Measurements from ENCODE around the gene EGLN1.
A peak's percentile ranks its signal among the peaks of the same experiment; 100 is the strongest.

Gene EGLN1

GRCh38 chr1:231381729-231382128 lies 40.4 kb downstream of the EGLN1 start:
- no peak overlapping the region for H2BK5ac ChIP-seq (ENCODE audit: low read depth, low read length, poor library complexity)
- no peak overlapping the region for H2BK12ac ChIP-seq (ENCODE audit: low read length)
- H3K27me3 ChIP-seq (ENCODE audit: insufficient read depth, low read length) = no peaks in the 10 kb centered on the region
- H4K8ac ChIP-seq (ENCODE audit: low read depth, low read length) = no peak overlapping the region
- H3K79me2 ChIP-seq (ENCODE audit: control insufficient read depth, insufficient read depth, low read length, poor library complexity) = no peaks in the 10 kb centered on the region
- no peak for DNase-seq
- no peak overlapping the region for H3K14ac ChIP-seq (ENCODE audit: low read length)
- no peak overlapping the region for H3K4ac ChIP-seq (ENCODE audit: low read depth, low read length)
- H4K91ac ChIP-seq (ENCODE audit: low read depth, low read length) = no peak overlapping the region
- H2AFZ ChIP-seq (ENCODE audit: insufficient read depth, low read length, poor library complexity) = no peak overlapping the region
- no peak overlapping the region for H3K23ac ChIP-seq (ENCODE audit: low read length)
- no peak overlapping the region for H3K4me3 ChIP-seq (ENCODE audit: low read depth, low read length)
- H3K4me1 ChIP-seq (ENCODE audit: control insufficient read depth in 1 of 2, insufficient read depth in 2 of 2, low read length in 2 of 2) = peaks cover 0 to 3% of the 10 kb centered on the region in 2 experiments
- no peak overlapping the region for H3K27ac ChIP-seq (ENCODE audit: low read depth, low read length)
- H3K4me2 ChIP-seq (ENCODE audit: low read length) = no peak overlapping the region
- no peak overlapping the region for H2AK5ac ChIP-seq (ENCODE audit: low read length)
- no peak overlapping the region for H4K12ac ChIP-seq (ENCODE audit: low read depth, low read length)
- WGBS (ENCODE audit: extremely low coverage, insufficient coverage, insufficient read length) = no CpG with 5 or more reads among the region's 2 CpGs
- H3K9me3 ChIP-seq (ENCODE audit: insufficient read depth, low read depth, low read length) = no peaks in the 10 kb centered on the region
- no peaks in the 10 kb centered on the region for H3K36me3 ChIP-seq (ENCODE audit: control insufficient read depth in 1 of 2, insufficient read depth in 2 of 2, low read length in 2 of 2)
- H3K79me1 ChIP-seq (ENCODE audit: low read length) = no peaks in the 10 kb centered on the region
- H3K18ac ChIP-seq (ENCODE audit: low read length) = no peak overlapping the region
- no peak overlapping the region for H2BK120ac ChIP-seq (ENCODE audit: insufficient read depth, low read length, poor library complexity)
- H3K9ac ChIP-seq (ENCODE audit: low read length) = no peak overlapping the region

GRCh38 chr1:231376875-231377549 lies 45.1 kb downstream of the EGLN1 start:
- Histone ChIP-seq H3K79me2 (ENCODE audit: control insufficient read depth, insufficient read depth, low read length, poor library complexity) (no peaks in the 10 kb centered on the region), H3K79me1 (ENCODE audit: low read length) (no peaks in the 10 kb centered on the region), H2AFZ (ENCODE audit: insufficient read depth, low read length, poor library complexity) (no peak overlapping the region), H4K8ac (ENCODE audit: low read depth, low read length) (no peak overlapping the region), H3K4me3 (ENCODE audit: low read depth, low read length) (no peak overlapping the region), H3K18ac (ENCODE audit: low read length) (no peak overlapping the region), H2BK5ac (ENCODE audit: low read depth, low read length, poor library complexity) (no peak overlapping the region), H2AK5ac (ENCODE audit: low read length) (no peak overlapping the region), H3K4me2 (ENCODE audit: low read length) (no peak overlapping the region), H4K91ac (ENCODE audit: low read depth, low read length) (no peak overlapping the region), H3K9ac (ENCODE audit: low read length) (no peak overlapping the region), H3K27me3 (ENCODE audit: insufficient read depth, low read length) (no peaks in the 10 kb centered on the region), H2BK12ac (ENCODE audit: low read length) (no peak overlapping the region), H4K12ac (ENCODE audit: low read depth, low read length) (no peak overlapping the region), H2BK120ac (ENCODE audit: insufficient read depth, low read length, poor library complexity) (no peak overlapping the region), H3K36me3 (ENCODE audit: control insufficient read depth in 1 of 2, insufficient read depth in 2 of 2, low read length in 2 of 2) (no peaks in the 10 kb centered on the region), H3K9me3 (ENCODE audit: insufficient read depth, low read depth, low read length) (no peaks in the 10 kb centered on the region), H3K4ac (ENCODE audit: low read depth, low read length) (no peak overlapping the region), H3K27ac (ENCODE audit: low read depth, low read length) (no peak overlapping the region), H3K14ac (ENCODE audit: low read length) (no peak overlapping the region), H3K4me1 (ENCODE audit: control insufficient read depth in 1 of 2, insufficient read depth in 2 of 2, low read length in 2 of 2) (no peaks in the 10 kb centered on the region), H3K23ac (ENCODE audit: low read length) (no peak overlapping the region)
- no peak for DNase-seq
- no CpG with 5 or more reads among the region's 5 CpGs for WGBS (ENCODE audit: extremely low coverage, insufficient coverage, insufficient read length)

DNA sequence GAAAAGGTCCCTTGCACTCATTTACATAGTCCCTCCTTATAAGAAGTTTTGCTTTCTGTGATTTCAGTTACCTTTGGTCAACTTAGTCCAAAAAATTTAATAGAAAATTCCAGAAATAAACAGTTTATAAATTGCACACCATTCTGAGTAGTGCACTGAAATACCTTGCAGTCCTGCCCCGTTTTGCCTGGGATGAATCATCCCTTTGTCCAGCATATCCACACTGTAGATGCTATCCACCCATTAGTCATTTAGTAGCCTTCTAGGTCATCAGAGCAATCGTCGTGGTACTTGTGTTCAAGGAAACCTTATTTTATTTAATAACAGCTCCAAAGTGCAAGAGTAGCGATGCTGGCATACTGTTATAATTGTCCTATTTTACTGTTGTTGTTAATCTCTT lies 46.0 kb downstream of the EGLN1 start:
- no peak overlapping the region for H2BK5ac ChIP-seq (ENCODE audit: low read depth, low read length, poor library complexity)
- H3K4me3 ChIP-seq (ENCODE audit: low read depth, low read length) = no peak overlapping the region
- no peaks in the 10 kb centered on the region for H3K4me1 ChIP-seq (ENCODE audit: control insufficient read depth in 1 of 2, insufficient read depth in 2 of 2, low read length in 2 of 2)
- H3K27me3 ChIP-seq (ENCODE audit: insufficient read depth, low read length) = no peaks in the 10 kb centered on the region
- no peaks in the 10 kb centered on the region for H3K36me3 ChIP-seq (ENCODE audit: control insufficient read depth in 1 of 2, insufficient read depth in 2 of 2, low read length in 2 of 2)
- H2AFZ ChIP-seq (ENCODE audit: insufficient read depth, low read length, poor library complexity) = no peak overlapping the region
- H3K18ac ChIP-seq (ENCODE audit: low read length) = no peak overlapping the region
- no peaks in the 10 kb centered on the region for H3K79me1 ChIP-seq (ENCODE audit: low read length)
- H4K91ac ChIP-seq (ENCODE audit: low read depth, low read length) = no peak overlapping the region
- H3K4ac ChIP-seq (ENCODE audit: low read depth, low read length) = no peak overlapping the region
- no peak overlapping the region for H3K27ac ChIP-seq (ENCODE audit: low read depth, low read length)
- H3K23ac ChIP-seq (ENCODE audit: low read length) = no peak overlapping the region
- WGBS (ENCODE audit: extremely low coverage, insufficient coverage, insufficient read length) = no CpG with 5 or more reads among the region's 4 CpGs
- H3K14ac ChIP-seq (ENCODE audit: low read length) = no peak overlapping the region
- no peak overlapping the region for H4K12ac ChIP-seq (ENCODE audit: low read depth, low read length)
- H2BK12ac ChIP-seq (ENCODE audit: low read length) = no peak overlapping the region
- DNase-seq = peak; percentile 50 to 67
- no peak overlapping the region for H3K9ac ChIP-seq (ENCODE audit: low read length)
- H4K8ac ChIP-seq (ENCODE audit: low read depth, low read length) = no peak overlapping the region
- no peaks in the 10 kb centered on the region for H3K79me2 ChIP-seq (ENCODE audit: control insufficient read depth, insufficient read depth, low read length, poor library complexity)
- no peak overlapping the region for H2AK5ac ChIP-seq (ENCODE audit: low read length)
- no peak overlapping the region for H3K4me2 ChIP-seq (ENCODE audit: low read length)
- H2BK120ac ChIP-seq (ENCODE audit: insufficient read depth, low read length, poor library complexity) = no peak overlapping the region
- H3K9me3 ChIP-seq (ENCODE audit: insufficient read depth, low read depth, low read length) = no peaks in the 10 kb centered on the region

GRCh38 chr1:231374394-231374793 lies 47.7 kb downstream of the EGLN1 start:
- Histone ChIP-seq H3K4me1 (ENCODE audit: control insufficient read depth in 1 of 2, insufficient read depth in 2 of 2, low read length in 2 of 2) (no peaks in the 10 kb centered on the region), H2BK12ac (ENCODE audit: low read length) (no peak overlapping the region), H3K79me2 (ENCODE audit: control insufficient read depth, insufficient read depth, low read length, poor library complexity) (no peaks in the 10 kb centered on the region), H3K23ac (ENCODE audit: low read length) (no peak overlapping the region), H2BK120ac (ENCODE audit: insufficient read depth, low read length, poor library complexity) (no peak overlapping the region), H3K18ac (ENCODE audit: low read length) (no peak overlapping the region), H3K36me3 (ENCODE audit: control insufficient read depth in 1 of 2, insufficient read depth in 2 of 2, low read length in 2 of 2) (no peaks in the 10 kb centered on the region), H3K4ac (ENCODE audit: low read depth, low read length) (no peak overlapping the region), H4K8ac (ENCODE audit: low read depth, low read length) (no peak overlapping the region), H4K12ac (ENCODE audit: low read depth, low read length) (no peak overlapping the region), H3K9ac (ENCODE audit: low read length) (no peak overlapping the region), H3K79me1 (ENCODE audit: low read length) (no peaks in the 10 kb centered on the region), H3K4me3 (ENCODE audit: low read depth, low read length) (no peak overlapping the region), H2AK5ac (ENCODE audit: low read length) (no peak overlapping the region), H2BK5ac (ENCODE audit: low read depth, low read length, poor library complexity) (no peak overlapping the region), H3K4me2 (ENCODE audit: low read length) (no peak overlapping the region), H2AFZ (ENCODE audit: insufficient read depth, low read length, poor library complexity) (no peak overlapping the region), H4K91ac (ENCODE audit: low read depth, low read length) (no peak overlapping the region), H3K27ac (ENCODE audit: low read depth, low read length) (no peak overlapping the region), H3K9me3 (ENCODE audit: insufficient read depth, low read depth, low read length) (no peaks in the 10 kb centered on the region), H3K14ac (ENCODE audit: low read length) (no peak overlapping the region), H3K27me3 (ENCODE audit: insufficient read depth, low read length) (no peaks in the 10 kb centered on the region)
- WGBS (ENCODE audit: extremely low coverage, insufficient coverage, insufficient read length) = no CpG with 5 or more reads among the region's 4 CpGs
- no peak for DNase-seq
